Measurements from ENCODE around the gene TP53I11. TPM values are rescaled to one million over a fixed set of nuclear protein-coding genes. Genes with fewer than 3 reads are reported as not detected.

Gene TP53I11
- total RNA-seq, 1 experiment from 2014 or later, result 0.20 TPM

- DNase-seq (ENCODE audit: extremely low read depth, low read depth), result no peak
These were observed 29.1 kb upstream of the TP53I11 start for GRCh38 chr11:44979543-44980399.

GRCh38 chr11:44978961-44979331, 28.3 kb upstream of the TP53I11 start:
- no peak for DNase-seq (ENCODE audit: extremely low read depth, low read depth)

GRCh38 chr11:44978274-44978960, 27.7 kb upstream of the TP53I11 start:
- DNase-seq (ENCODE audit: extremely low read depth, low read depth), result no peak

- DNase-seq (ENCODE audit: extremely low read depth, low read depth), result no peak
These were observed 26.9 kb upstream of the TP53I11 start for GRCh38 chr11:44977493-44977984.

GRCh38 chr11:44976576-44976975, 25.9 kb upstream of the TP53I11 start:
- no peak for DNase-seq (ENCODE audit: extremely low read depth, low read depth)

- no peak for DNase-seq (ENCODE audit: extremely low read depth, low read depth)
These were observed 23.8 kb upstream of the TP53I11 start for GRCh38 chr11:44974402-44975000.

GRCh38 chr11:44973632-44974401, 23.1 kb upstream of the TP53I11 start:
- DNase-seq (ENCODE audit: extremely low read depth, low read depth), result no peak

GRCh38 chr11:44972746-44973435, 22.2 kb upstream of the TP53I11 start:
- no peak for DNase-seq (ENCODE audit: extremely low read depth, low read depth)

- no peak for DNase-seq (ENCODE audit: extremely low read depth, low read depth)
These were observed 20.5 kb upstream of the TP53I11 start for GRCh38 chr11:44971185-44971584.

- no peak for DNase-seq (ENCODE audit: extremely low read depth, low read depth)
These were observed 19.6 kb upstream of the TP53I11 start for GRCh38 chr11:44970293-44970692.

GRCh38 chr11:44969651-44970252, 19.1 kb upstream of the TP53I11 start:
- DNase-seq (ENCODE audit: extremely low read depth, low read depth), result no peak

GRCh38 chr11:44968510-44968909, 17.8 kb upstream of the TP53I11 start:
- DNase-seq (ENCODE audit: extremely low read depth, low read depth), result no peak

GRCh38 chr11:44967930-44968496, 17.3 kb upstream of the TP53I11 start:
- DNase-seq (ENCODE audit: extremely low read depth, low read depth), result no peak

GRCh38 chr11:44966694-44967093, 16.0 kb upstream of the TP53I11 start:
- no peak for DNase-seq (ENCODE audit: extremely low read depth, low read depth)

- DNase-seq (ENCODE audit: extremely low read depth, low read depth), result no peak
These were observed 14.0 kb upstream of the TP53I11 start for GRCh38 chr11:44964526-44965209.

- DNase-seq (ENCODE audit: extremely low read depth, low read depth), result no peak
These were observed 13.3 kb upstream of the TP53I11 start for GRCh38 chr11:44963948-44964347.

GRCh38 chr11:44963136-44963535, 12.5 kb upstream of the TP53I11 start:
- DNase-seq (ENCODE audit: extremely low read depth, low read depth), result no peak

- DNase-seq (ENCODE audit: extremely low read depth, low read depth), result no peak
These were observed 11.8 kb upstream of the TP53I11 start for GRCh38 chr11:44962464-44962863.

Data from NCI-H460 (cell line).